Psoas muscle (tissue), 8 donors: ENCODE measurements around the gene CMTM8. TPM values are rescaled to one million over a fixed set of nuclear protein-coding genes. Genes with fewer than 3 reads are reported as not detected.

Experiments used
- ATAC-seq, 4 donors: fragments of 200-7000 bp; cut with Tn5 transposase; one replicate each; pipeline ENCODE4 v1.9.1; 2020; ENCODE audit warnings: moderate library complexity in 3 of 4, mild to moderate bottlenecking in 2 of 4
- DNase-seq, 2 donors: peaks; one replicate each; pipeline ENCODE4 v3.0.0-alpha.2; 2020
- H3K27ac ChIP-seq: fragments of 200-600 bp; one replicate; pipeline ENCODE4 v1.8.0; 2022
- H3K27me3 ChIP-seq, 3 donors: fragments of 200-600 bp in 1 of 3; one replicate each; pipeline versions ENCODE4 v1.6.1 to v1.8.0; 2013 to 2022; ENCODE audit warnings: low read length in 2 of 3, mild to moderate bottlenecking in 2 of 3, moderate library complexity in 1 of 3; ENCODE audit not compliant: insufficient read depth in 3 of 3
- H3K36me3 ChIP-seq, 2 donors: fragments of 200-600 bp in 1 of 2; one replicate each; pipeline versions ENCODE4 v1.6.1 to v1.8.0; 2013 to 2022; ENCODE audit warnings: low read depth in 1 of 2, mild to moderate bottlenecking in 1 of 2, moderate library complexity in 1 of 2; ENCODE audit not compliant: insufficient read depth in 1 of 2
- H3K4me1 ChIP-seq: fragments of 200-600 bp; one replicate; pipeline ENCODE4 v1.8.0; 2022
- H3K4me3 ChIP-seq: fragments of 200-600 bp; one replicate; pipeline ENCODE4 v1.8.0; 2022; ENCODE audit warnings: mild to moderate bottlenecking
- H3K9me3 ChIP-seq: fragments of 200-600 bp; one replicate; pipeline ENCODE4 v1.8.0; 2022
- CTCF ChIP-seq: fragments of 200-600 bp; IDR thresholded peaks from one replicate; pipeline ENCODE4 v1.8.0; 2022; ENCODE audit warnings: antibody characterized with exemption
- WGBS, 3 donors: extraction: QIAGEN DNeasy Blood & Tissue Kit; methylation state at CpG; one replicate each; pipeline versions ENCODE4 v1.1.6 to v1.1.7; 2013; 5-methylcytosine and 5-hydroxymethylcytosine counted together
- intact Hi-C, 2 donors: fragments of 100-400 bp; cut with DNase I; formaldehyde crosslinking; loops; one replicate each; pipeline versions ENCODE4 v1.11.0 to v1.14.2; 2022
- polyA plus RNA-seq, 3 donors: library from polyadenylated mRNA; stranded (reverse); fragments of 200-250 nt; gene quantifications; one replicate each; pipeline ENCODE4 v1.2.3, GENCODE V29; 2013
- total RNA-seq, 4 donors: library from RNA; stranded (reverse); fragmentation: NEBNext Ultra II Directional in 2 of 4; extraction: Animal tissue kit (Norgen Biotek cat#: 25700) in 2 of 4; gene quantifications; one replicate each; pipeline versions ENCODE4 v1.2.1 to v1.2.4, GENCODE V29; 2021 to 2023
- donor health status: healthy with polysubstance abuse.
- donor health status: DM: no; HTN: no; CAD: no; lungs with moderate emphysema.
- donor health status: Bipolar disorder and iron deficiency.
- donor health status: healthy.
- donor health status: DM: yes; HTN: yes; CAD: no.
- donor health status: DM: no; HTN: no; CAD: no.
- donor health status: DM: no; HTN: no; CAD: no.
- donor health status: DM: yes; HTN: yes; CAD: no.

CMTM8 gene
- total and polyA plus RNA-seq, 7 donors: 0.97 to 4.2 (median 2.0) TPM

- no peak for ATAC-seq
- intact Hi-C loops: no loop called here
Measured at GRCh38 chr3:32337505-32337904, 99.0 kb downstream of the CMTM8 start.

GRCh38 chr3:32340039-32340438 lies 101.6 kb downstream of the CMTM8 start:
- H3K27me3 ChIP-seq: no peaks in the 10 kb centered on the region
- DNase-seq (no peak), ATAC-seq (peak in 3 of 4 donors; percentile 43 to 66 (median 62))
- H3K4me1 ChIP-seq: no peaks in the 10 kb centered on the region
- H3K9me3 ChIP-seq: no peaks in the 10 kb centered on the region
- H3K36me3 ChIP-seq: no peaks in the 10 kb centered on the region
- WGBS, 3 donors: 49 to 63% (median 56%) methylated on average over 6 of the region's 6 CpGs
- no peak overlapping the region for H3K4me3 ChIP-seq
- H3K27ac ChIP-seq: no peak overlapping the region
- intact Hi-C loops: loop anchor here (2.0 to 10.0 kb wide), 2 partner anchors 163 to 165 kb away; no protein-coding TSS in a partner anchor
- peak; percentile 40 for TF ChIP-seq CTCF

More at GRCh38 chr3:32337505-32337904, 99.0 kb downstream of the CMTM8 start:
- no peak for TF ChIP-seq CTCF
- Histone ChIP-seq H3K36me3 (no peaks in the 10 kb centered on the region), H3K4me3 (no peak overlapping the region), H3K9me3 (no peaks in the 10 kb centered on the region), H3K27me3 (no peaks in the 10 kb centered on the region), H3K27ac (no peak overlapping the region), H3K4me1 (no peaks in the 10 kb centered on the region)
- no peak for DNase-seq

- no peaks in the 10 kb centered on the region for H3K36me3 ChIP-seq
- H3K9me3 ChIP-seq: no peaks in the 10 kb centered on the region
- intact Hi-C loops: loop anchor here (2.0 to 10.0 kb wide), 2 partner anchors 164 to 166 kb away; no protein-coding TSS in a partner anchor
- DNase-seq (no peak), ATAC-seq (no peak)
- WGBS, 3 donors: 67 to 80% (median 71%) methylated on average over 7 of the region's 7 CpGs
- no peak overlapping the region for H3K4me3 ChIP-seq
- H3K27me3 ChIP-seq: no peaks in the 10 kb centered on the region
- H3K27ac ChIP-seq: no peak overlapping the region
- H3K4me1 ChIP-seq: no peaks in the 10 kb centered on the region
- TF ChIP-seq CTCF: no peak
Measured at GRCh38 chr3:32340611-32341365, 102.3 kb downstream of the CMTM8 start.

- peak overlapping the region; percentile 7 for H3K4me3 ChIP-seq
- TF ChIP-seq CTCF: no peak
- H3K27me3 ChIP-seq: no peaks in the 10 kb centered on the region
- intact Hi-C loops: loop anchor here in 1 of 2 donors (10.0 kb wide), 1 partner anchor 173 kb away; no protein-coding TSS in a partner anchor
- H3K4me1 ChIP-seq: no peaks in the 10 kb centered on the region
- no peaks in the 10 kb centered on the region for H3K9me3 ChIP-seq
- H3K27ac ChIP-seq: peak overlapping the region; percentile 41
- no peaks in the 10 kb centered on the region for H3K36me3 ChIP-seq
- 45 to 57% (median 47%) methylated on average over 11 of the region's 11 CpGs for WGBS, 3 donors
- ATAC-seq (no peak), DNase-seq (peak in 1 of 2 donors; percentile 55)
Measured at GRCh38 chr3:32347343-32348125, 109.1 kb downstream of the CMTM8 start.
